ENCODE data around the gene CYP46A1.
"Not testable (repeated sequence)": the region's sequence is repeated elsewhere in the genome, so short reads cannot be mapped to it uniquely, and the experiment has no call there.

The CYP46A1 gene

DNA sequence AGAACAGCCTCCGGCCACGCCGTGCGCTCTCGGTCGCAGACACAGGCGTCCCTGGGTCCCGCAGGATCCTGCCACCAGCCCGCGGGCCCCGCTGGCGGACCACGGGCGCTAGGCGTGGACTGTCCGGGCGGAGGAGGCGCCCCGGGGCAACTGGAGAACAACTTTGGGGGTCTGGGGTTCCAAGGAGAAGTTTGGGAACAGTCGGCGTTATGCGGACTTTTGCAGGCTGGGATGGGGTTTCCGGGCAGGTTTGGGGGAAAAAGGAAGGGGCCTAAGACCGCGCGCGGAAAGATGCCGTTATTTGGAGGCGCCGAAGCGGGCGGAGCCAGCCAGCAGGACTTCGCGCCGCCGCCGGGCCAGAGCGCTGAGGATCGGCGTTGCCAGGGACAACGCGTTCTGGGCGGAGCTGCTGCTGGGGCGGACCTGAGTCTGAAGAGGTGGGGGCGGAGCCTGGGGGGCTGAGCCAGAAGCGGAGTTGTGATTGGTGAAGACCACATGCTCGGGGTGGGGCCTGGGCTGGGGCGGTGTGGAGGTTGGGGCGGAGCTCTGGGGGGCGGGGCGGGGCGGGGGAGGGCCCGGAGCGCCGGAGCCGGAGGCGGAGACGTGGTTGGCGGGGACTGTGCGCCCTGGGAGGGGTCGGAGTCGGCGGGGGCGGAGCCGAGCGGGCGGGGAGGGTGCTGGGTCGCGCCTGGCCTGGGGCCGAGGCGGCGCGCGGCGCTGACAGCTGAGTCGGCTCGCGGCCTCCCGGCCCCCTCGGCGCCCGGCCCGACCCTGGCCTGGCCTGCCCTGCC is at the start of gene CYP46A1:
TSS of gene CYP46A1 (plus strand) at position 680 of the 791 bp plus-strand sequence. CDS start 120 bp downstream, outside the sequence.
- no peaks in the 10 kb centered on the region for H3K36me3 Mint-ChIP-seq
- DNase-seq (ENCODE audit: low spot score in 2 of 2) (peak; percentile 96 to 97), ATAC-seq (ENCODE audit: low read depth) (peak; percentile 90)
- peaks cover 8% of the 10 kb centered on the region for H3K4me1 Mint-ChIP-seq
- peaks cover 22% of the 10 kb centered on the region for H3K27me3 Mint-ChIP-seq
- peaks cover 2% of the 10 kb centered on the region for H3K9me3 Mint-ChIP-seq
- peak within 1 kb of the TSS; percentile 78 for H3K4me3 Mint-ChIP-seq
- H3K27ac Mint-ChIP-seq, result peak within 1 kb of the TSS; percentile 8

DNA sequence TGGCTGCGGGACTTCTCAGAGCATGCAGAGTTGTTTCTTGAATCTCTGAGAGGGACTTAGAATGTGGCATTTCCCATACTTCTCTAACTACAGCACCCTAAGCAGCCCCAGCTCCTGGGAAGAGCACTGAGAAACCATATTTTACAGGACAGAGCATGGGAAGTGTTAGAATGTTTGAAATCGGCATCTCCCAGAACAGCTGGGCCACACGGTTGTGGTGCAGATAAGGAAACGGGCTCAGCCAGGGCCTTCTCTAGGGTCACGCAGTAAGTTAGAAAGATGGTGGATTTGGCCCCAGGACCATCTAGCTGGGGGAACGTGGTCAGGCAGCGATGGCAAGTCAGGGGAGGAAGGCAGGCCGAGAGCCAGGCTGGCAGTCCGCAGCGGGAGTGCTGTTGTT is 49.7 kb upstream of the CYP46A1 start:
- DNase-seq (ENCODE audit: low spot score in 2 of 2) (no peak), ATAC-seq (ENCODE audit: low read depth) (no peak)
- H3K36me3 Mint-ChIP-seq, result no peaks in the 10 kb centered on the region

DNA sequence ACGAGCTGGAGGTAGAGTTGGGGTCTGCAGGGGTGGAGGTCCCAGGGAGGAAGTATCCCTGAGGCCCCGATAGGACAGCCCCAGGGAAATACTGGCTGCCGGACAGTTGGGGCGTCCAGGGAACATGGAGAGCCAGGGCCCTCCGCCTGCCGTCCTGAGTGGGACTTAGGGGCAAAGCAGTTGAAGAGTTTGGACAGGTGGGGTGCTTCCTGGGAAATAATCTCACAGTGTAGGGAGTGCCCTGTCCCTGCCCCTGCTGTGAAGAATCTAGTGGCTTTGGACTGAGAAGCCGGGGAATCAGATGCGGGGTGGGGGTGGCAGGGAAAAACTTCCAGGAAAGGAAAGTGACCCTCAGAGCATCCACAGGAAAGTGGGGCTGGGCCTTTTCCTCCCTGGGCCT is 49.0 kb upstream of the CYP46A1 start:
- no peaks in the 10 kb centered on the region for H3K9me3 Mint-ChIP-seq
- H3K4me1 Mint-ChIP-seq, result no peaks in the 10 kb centered on the region
- DNase-seq (ENCODE audit: low spot score in 2 of 2), result no peak
- ATAC-seq (ENCODE audit: low read depth), result no peak
- no peaks in the 10 kb centered on the region for H3K36me3 Mint-ChIP-seq
- peaks cover 19% of the 10 kb centered on the region for H3K27me3 Mint-ChIP-seq
- H3K4me3 Mint-ChIP-seq, result no peak overlapping the region
- no peak overlapping the region for H3K27ac Mint-ChIP-seq

More for the DNA sequence above, 49.7 kb upstream of the CYP46A1 start:
- Mint-ChIP-seq H3K9me3 (no peaks in the 10 kb centered on the region), H3K27me3 (peaks cover 19% of the 10 kb centered on the region), H3K4me1 (no peaks in the 10 kb centered on the region), H3K4me3 (no peak overlapping the region), H3K27ac (no peak overlapping the region)

DNA sequence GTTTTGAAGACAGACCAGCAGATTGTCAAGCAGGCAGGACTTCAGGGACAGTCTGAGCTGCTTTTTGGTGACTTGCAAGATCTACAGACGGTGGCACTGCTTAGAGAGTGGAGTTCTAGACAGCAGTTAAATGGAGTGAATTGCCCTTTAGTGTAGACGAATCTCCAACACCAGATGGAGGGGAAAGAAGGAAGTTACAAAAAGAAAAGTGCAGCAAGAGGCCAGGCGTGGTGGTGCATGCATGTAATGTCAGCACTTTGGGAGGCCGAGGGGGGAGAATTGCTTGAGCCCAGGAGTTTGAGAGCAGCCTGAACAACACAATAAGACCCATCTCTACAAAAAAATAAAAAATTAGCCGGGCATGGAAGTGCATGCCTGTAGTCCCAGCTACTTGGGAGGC is 47.6 kb upstream of the CYP46A1 start:
- DNase-seq (ENCODE audit: low spot score in 2 of 2), result no peak
- Mint-ChIP-seq H3K27ac (no peak overlapping the region), H3K9me3 (no peaks in the 10 kb centered on the region), H3K4me1 (no peaks in the 10 kb centered on the region), H3K27me3 (peaks cover 18% of the 10 kb centered on the region), H3K4me3 (no peak overlapping the region), H3K36me3 (no peaks in the 10 kb centered on the region)
- no peak for ATAC-seq (ENCODE audit: low read depth)

GRCh38 chr14:99637624-99638023 is 46.5 kb upstream of the CYP46A1 start:
- Mint-ChIP-seq H3K27ac (no peak overlapping the region), H3K4me3 (no peak overlapping the region), H3K27me3 (peaks cover 14% of the 10 kb centered on the region), H3K4me1 (no peaks in the 10 kb centered on the region), H3K9me3 (no peaks in the 10 kb centered on the region), H3K36me3 (no peaks in the 10 kb centered on the region)
- no peak for DNase-seq (ENCODE audit: low spot score in 2 of 2)
- no peak for ATAC-seq (ENCODE audit: low read depth)

DNA sequence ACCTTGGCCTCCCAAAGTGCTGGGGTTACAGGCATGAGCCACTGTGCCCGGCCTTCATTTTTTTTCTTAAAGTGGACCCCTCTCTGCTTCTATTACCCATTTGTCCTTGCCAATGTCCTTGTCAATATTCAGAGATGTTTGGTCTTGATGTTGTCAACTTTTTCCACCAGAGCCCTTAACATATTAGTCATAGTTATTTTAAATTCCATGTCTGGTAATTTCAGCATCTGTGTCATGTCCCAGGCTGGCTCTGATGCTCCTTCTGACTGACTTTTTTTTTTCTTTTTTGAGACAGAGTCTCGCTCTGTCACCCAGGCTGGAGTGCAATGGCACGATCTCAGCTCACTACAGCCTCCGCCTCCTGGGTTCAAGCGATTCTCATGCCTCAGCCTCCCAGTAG is 41.3 kb upstream of the CYP46A1 start:
- H3K9me3 Mint-ChIP-seq; H3K4me3 Mint-ChIP-seq; DNase-seq (ENCODE audit: low spot score in 2 of 2); H3K27me3 Mint-ChIP-seq; H3K36me3 Mint-ChIP-seq; ATAC-seq (ENCODE audit: low read depth); H3K4me1 Mint-ChIP-seq; H3K27ac Mint-ChIP-seq: not testable (repeated sequence)

DNA sequence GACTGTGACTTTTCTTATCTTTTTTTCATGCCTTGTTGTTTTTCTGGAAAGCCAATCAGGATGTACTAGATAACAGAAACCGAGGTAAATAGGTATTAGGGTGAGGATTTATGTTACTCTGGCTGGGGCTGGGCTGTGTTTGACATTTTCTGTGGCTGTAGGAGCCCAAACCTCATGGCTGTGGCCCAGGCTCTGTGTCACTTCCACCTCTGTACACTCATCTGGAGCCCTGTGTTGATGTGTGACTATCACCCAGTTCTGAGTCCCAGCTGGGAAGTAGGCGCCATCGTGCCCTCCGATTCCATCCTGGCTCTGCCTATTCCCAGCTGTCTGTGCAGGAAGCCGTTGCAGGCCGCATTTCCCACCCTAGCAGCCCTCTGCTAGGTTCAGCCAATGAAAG is 40.8 kb upstream of the CYP46A1 start:
- Mint-ChIP-seq H3K36me3 (no peaks in the 10 kb centered on the region), H3K27me3 (peaks cover 7% of the 10 kb centered on the region)
- ATAC-seq (ENCODE audit: low read depth), result no peak

GRCh38 chr14:99644035-99644587 is 40.0 kb upstream of the CYP46A1 start:
- H3K36me3 Mint-ChIP-seq, result no peaks in the 10 kb centered on the region
- H3K9me3 Mint-ChIP-seq, result no peaks in the 10 kb centered on the region
- H3K27me3 Mint-ChIP-seq, result peaks cover 7% of the 10 kb centered on the region
- H3K4me1 Mint-ChIP-seq, result no peaks in the 10 kb centered on the region
- no peak overlapping the region for H3K4me3 Mint-ChIP-seq
- DNase-seq (ENCODE audit: low spot score in 2 of 2), result no peak
- H3K27ac Mint-ChIP-seq, result no peak overlapping the region
- ATAC-seq (ENCODE audit: low read depth), result no peak

More for the DNA sequence above, 40.8 kb upstream of the CYP46A1 start:
- Mint-ChIP-seq H3K4me3 (no peak overlapping the region), H3K4me1 (no peaks in the 10 kb centered on the region), H3K9me3 (no peaks in the 10 kb centered on the region), H3K27ac (no peak overlapping the region)
- no peak for DNase-seq (ENCODE audit: low spot score in 2 of 2)

DNA sequence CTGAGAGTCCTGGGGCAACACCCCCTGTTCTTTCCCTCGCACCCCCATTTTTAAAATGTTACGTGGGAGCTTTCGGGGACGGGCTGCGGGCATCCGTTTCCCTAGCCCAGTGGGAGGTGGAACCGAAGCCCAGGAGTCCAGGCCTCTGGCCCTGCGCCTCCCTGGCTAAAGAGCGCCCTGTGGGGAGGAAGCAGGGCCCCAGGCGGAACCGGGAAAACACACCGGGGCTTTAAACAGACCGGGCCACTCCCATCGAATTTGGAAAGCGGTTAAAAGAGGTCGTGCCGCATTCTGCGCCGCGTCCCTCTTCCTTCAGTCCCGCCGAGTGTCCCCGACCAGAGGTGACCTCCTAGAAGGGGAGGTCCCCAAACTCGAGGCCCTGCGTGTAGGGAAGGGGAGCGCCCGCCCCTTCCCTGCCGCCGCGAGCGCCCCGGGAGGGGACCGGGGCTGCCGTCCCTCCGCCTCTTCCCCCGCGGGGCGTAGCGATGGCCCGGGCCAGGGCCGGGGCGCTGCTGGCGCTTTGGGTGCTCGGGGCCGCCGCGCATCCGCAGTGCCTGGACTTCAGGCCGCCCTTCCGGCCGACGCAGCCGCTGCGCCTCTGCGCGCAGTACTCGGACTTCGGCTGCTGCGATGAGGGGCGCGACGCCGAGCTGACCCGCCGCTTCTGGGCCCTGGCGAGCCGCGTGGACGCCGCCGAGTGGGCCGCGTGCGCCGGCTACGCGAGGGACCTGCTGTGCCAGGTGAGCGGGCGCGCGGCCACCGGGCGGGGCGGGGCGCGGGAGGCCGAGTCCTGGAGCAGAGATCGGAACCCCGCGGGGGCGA is 39.2 kb upstream of the CYP46A1 start, which contains the start of gene HHIPL1:
TSS of gene HHIPL1 (plus strand) at position 407 of the 822 bp plus-strand sequence. CDS start at position 486, 79 bp downstream.
- ATAC-seq (ENCODE audit: low read depth) (no peak), DNase-seq (ENCODE audit: low spot score in 2 of 2) (no peak)
- no peaks in the 10 kb centered on the region for H3K36me3 Mint-ChIP-seq
- H3K27ac Mint-ChIP-seq, result no peak within 1 kb of the TSS
- H3K27me3 Mint-ChIP-seq, result peaks cover 7% of the 10 kb centered on the region
- no peaks in the 10 kb centered on the region for H3K4me1 Mint-ChIP-seq
- H3K9me3 Mint-ChIP-seq, result no peaks in the 10 kb centered on the region
- H3K4me3 Mint-ChIP-seq, result peak within 1 kb of the TSS; percentile 30

GRCh38 chr14:99645545-99646505 is 38.3 kb upstream of the CYP46A1 start:
- ATAC-seq (ENCODE audit: low read depth) (no peak), DNase-seq (ENCODE audit: low spot score in 2 of 2) (no peak)
- no peaks in the 10 kb centered on the region for H3K4me1 Mint-ChIP-seq
- H3K36me3 Mint-ChIP-seq, result no peaks in the 10 kb centered on the region
- H3K27me3 Mint-ChIP-seq, result peaks cover 9% of the 10 kb centered on the region
- H3K27ac Mint-ChIP-seq, result no peak overlapping the region
- H3K9me3 Mint-ChIP-seq, result no peaks in the 10 kb centered on the region
- H3K4me3 Mint-ChIP-seq, result peak overlapping the region; percentile 30

DNA sequence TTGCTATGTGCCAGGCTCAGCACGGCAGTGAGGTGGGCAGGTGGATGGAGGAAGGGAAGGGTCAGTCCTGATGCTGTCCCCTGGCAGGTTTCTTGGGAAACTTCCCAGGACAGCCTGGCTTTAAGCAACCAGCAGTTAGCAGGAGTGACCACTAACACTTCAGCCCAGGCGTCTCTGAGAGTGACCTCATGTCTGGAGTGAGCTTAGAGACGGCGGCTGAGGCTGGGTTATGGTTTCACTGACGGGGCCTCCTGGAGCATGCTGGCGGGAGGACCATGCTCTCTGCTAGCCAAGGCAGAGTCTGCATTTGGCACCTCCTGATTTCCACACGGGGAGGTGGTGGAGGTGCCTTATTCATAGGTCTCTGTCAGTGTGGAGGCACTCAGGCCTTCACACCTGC is 36.7 kb upstream of the CYP46A1 start:
- no peak overlapping the region for H3K4me3 Mint-ChIP-seq
- no peak overlapping the region for H3K27ac Mint-ChIP-seq
- DNase-seq (ENCODE audit: low spot score in 2 of 2), result no peak
- H3K9me3 Mint-ChIP-seq, result no peaks in the 10 kb centered on the region
- no peaks in the 10 kb centered on the region for H3K36me3 Mint-ChIP-seq
- no peaks in the 10 kb centered on the region for H3K4me1 Mint-ChIP-seq
- ATAC-seq (ENCODE audit: low read depth), result no peak
- H3K27me3 Mint-ChIP-seq, result peaks cover 16% of the 10 kb centered on the region

GRCh38 chr14:99648027-99648784 is 35.9 kb upstream of the CYP46A1 start:
- ATAC-seq (ENCODE audit: low read depth) (no peak), DNase-seq (ENCODE audit: low spot score in 2 of 2) (no peak)
- Mint-ChIP-seq H3K9me3 (no peaks in the 10 kb centered on the region), H3K36me3 (no peaks in the 10 kb centered on the region), H3K4me3 (no peak overlapping the region), H3K27ac (no peak overlapping the region), H3K27me3 (peaks cover 16% of the 10 kb centered on the region), H3K4me1 (no peaks in the 10 kb centered on the region)

GRCh38 chr14:99649219-99649618 is 34.9 kb upstream of the CYP46A1 start:
- ATAC-seq (ENCODE audit: low read depth) (no peak), DNase-seq (ENCODE audit: low spot score in 2 of 2) (no peak)
- Mint-ChIP-seq H3K9me3 (no peaks in the 10 kb centered on the region), H3K27me3 (peaks cover 14% of the 10 kb centered on the region), H3K4me1 (no peaks in the 10 kb centered on the region), H3K4me3 (no peak overlapping the region), H3K27ac (no peak overlapping the region), H3K36me3 (no peaks in the 10 kb centered on the region)
